ENCODE data around the gene LDB2. TPM values are rescaled to one million over a fixed set of nuclear protein-coding genes. Genes with fewer than 3 reads are reported as not detected.

LDB2 gene
- total RNA-seq, 1 donor from 2014 or later, result 3.1 TPM

GRCh38 chr4:16725252-16725651, 173.2 kb downstream of the LDB2 start:
- Mint-ChIP-seq H3K4me1 (ENCODE audit: low read depth, unreplicated experiment) (peaks cover 12% of the 10 kb centered on the region), H3K27ac (ENCODE audit: unreplicated experiment) (no peak overlapping the region), H3K9me3 (ENCODE audit: unreplicated experiment) (no peaks in the 10 kb centered on the region), H3K4me3 (ENCODE audit: unreplicated experiment) (no peak overlapping the region), H3K27me3 (ENCODE audit: unreplicated experiment) (peaks cover 2% of the 10 kb centered on the region), H3K36me3 (ENCODE audit: unreplicated experiment) (no peaks in the 10 kb centered on the region)
- no peak for DNase-seq
- TF ChIP-seq CTCF (IDR thresholded peaks at IDR 0.05; ENCODE audit: partially characterized antibody, unreplicated experiment), result no peak

- TF ChIP-seq CTCF (IDR thresholded peaks at IDR 0.05; ENCODE audit: partially characterized antibody, unreplicated experiment), result no peak
- H3K27ac Mint-ChIP-seq (ENCODE audit: unreplicated experiment), result no peak overlapping the region
- H3K36me3 Mint-ChIP-seq (ENCODE audit: unreplicated experiment), result no peaks in the 10 kb centered on the region
- H3K9me3 Mint-ChIP-seq (ENCODE audit: unreplicated experiment), result no peaks in the 10 kb centered on the region
- no peak overlapping the region for H3K4me3 Mint-ChIP-seq (ENCODE audit: unreplicated experiment)
- DNase-seq, result no peak
- H3K27me3 Mint-ChIP-seq (ENCODE audit: unreplicated experiment), result peaks cover 2% of the 10 kb centered on the region
- H3K4me1 Mint-ChIP-seq (ENCODE audit: low read depth, unreplicated experiment), result no peaks in the 10 kb centered on the region
Observed at GRCh38 chr4:16722416-16722815, 176.0 kb downstream of the LDB2 start.

- Mint-ChIP-seq H3K4me3 (ENCODE audit: unreplicated experiment) (no peak overlapping the region), H3K27me3 (ENCODE audit: unreplicated experiment) (peaks cover 2% of the 10 kb centered on the region), H3K27ac (ENCODE audit: unreplicated experiment) (no peak overlapping the region), H3K4me1 (ENCODE audit: low read depth, unreplicated experiment) (no peaks in the 10 kb centered on the region), H3K9me3 (ENCODE audit: unreplicated experiment) (no peaks in the 10 kb centered on the region), H3K36me3 (ENCODE audit: unreplicated experiment) (no peaks in the 10 kb centered on the region)
- no peak for DNase-seq
- TF ChIP-seq CTCF (IDR thresholded peaks at IDR 0.05; ENCODE audit: partially characterized antibody, unreplicated experiment), result no peak
Observed at GRCh38 chr4:16721613-16722291, 176.7 kb downstream of the LDB2 start.

GRCh38 chr4:16720761-16721160, 177.7 kb downstream of the LDB2 start:
- no peak for TF ChIP-seq CTCF (IDR thresholded peaks at IDR 0.05; ENCODE audit: partially characterized antibody, unreplicated experiment)
- Mint-ChIP-seq H3K36me3 (ENCODE audit: unreplicated experiment) (peaks cover 2% of the 10 kb centered on the region), H3K4me1 (ENCODE audit: low read depth, unreplicated experiment) (no peaks in the 10 kb centered on the region), H3K4me3 (ENCODE audit: unreplicated experiment) (no peak overlapping the region), H3K27me3 (ENCODE audit: unreplicated experiment) (peaks cover 2% of the 10 kb centered on the region), H3K27ac (ENCODE audit: unreplicated experiment) (no peak overlapping the region), H3K9me3 (ENCODE audit: unreplicated experiment) (no peaks in the 10 kb centered on the region)
- no peak for DNase-seq

- Mint-ChIP-seq H3K4me1 (ENCODE audit: low read depth, unreplicated experiment) (no peaks in the 10 kb centered on the region), H3K36me3 (ENCODE audit: unreplicated experiment) (peaks cover 5% of the 10 kb centered on the region), H3K27ac (ENCODE audit: unreplicated experiment) (no peak overlapping the region), H3K4me3 (ENCODE audit: unreplicated experiment) (no peak overlapping the region), H3K27me3 (ENCODE audit: unreplicated experiment) (peaks cover 1% of the 10 kb centered on the region), H3K9me3 (ENCODE audit: unreplicated experiment) (no peaks in the 10 kb centered on the region)
- TF ChIP-seq CTCF (IDR thresholded peaks at IDR 0.05; ENCODE audit: partially characterized antibody, unreplicated experiment), result no peak
- DNase-seq, result no peak
Observed at GRCh38 chr4:16717266-16717970, 181.0 kb downstream of the LDB2 start.

Measured in glutamatergic neuron (in vitro differentiated cells).